H1 (cell line): ENCODE measurements around the gene EHD4. TPM values are rescaled to one million over a fixed set of nuclear protein-coding genes. Genes with fewer than 3 reads are reported as not detected.

Source experiments
- KDM1A ChIP-seq: fragments of 200-600, 300-600 bp; sonication (generic); IDR thresholded peaks from 2 replicates; pipeline ENCODE4 v1.7.1; 2016; ENCODE audit warnings: mild to moderate bottlenecking, low read length, borderline replicate concordance
- SP4 ChIP-seq: IDR thresholded peaks from 2 replicates; pipeline ENCODE4 v1.6.1; 2012; ENCODE audit warnings: low read length, inconsistent platforms
- polyA plus RNA-seq, 7 experiments: library from polyadenylated mRNA; depleted of rRNA in 3 of 7; stranded (reverse) in 5 of 7; unstranded in 2 of 7; fragments of >200 nt in 5 of 7; fragments of 200-250 nt in 2 of 7; gene quantifications; 1 replicate in 5 of 7; 2 replicates in 1 of 7; 4 replicates in 1 of 7; pipeline versions ENCODE4 v1.2.1 to v1.2.3, GENCODE V29; 2011 to 2013; ENCODE audit warnings: missing spikeins in 2 of 7, mixed read lengths in 2 of 7
- total RNA-seq: library from RNA; stranded (reverse); fragmentation: NEBNext Ultra II Directional; extraction: Animal tissue kit (Norgen Biotek cat#: 25700); gene quantifications from 2 replicates; pipeline ENCODE4 v1.2.1, GENCODE V29; 2021

The EHD4 gene
- total and polyA plus RNA-seq, 2 of the 8 experiments (the other 6 are each of a cell fraction or from before 2014, with no cell fraction given), result 17.5 to 24.5 TPM

- no peak for TF ChIP-seq SP4
- no peak for TF ChIP-seq KDM1A
Observed at GRCh38 chr15:41890050-41890690, 82.2 kb downstream of the EHD4 start (continued).
